HCT116 (cell line): ENCODE measurements around the gene CSF2RB. TPM values are rescaled to one million over a fixed set of nuclear protein-coding genes. Genes with fewer than 3 reads are reported as not detected.

Experiments
- ATAC-seq: fragments of 200-7000 bp; cut with Tn5 transposase; 2 replicates; pipeline ENCODE4 v1.9.1; 2020; ENCODE audit warnings: mild to moderate bottlenecking, moderate library complexity
- BruUV-seq: library from RNA; stranded (reverse); fragments of 400-500 nt; replicated peaks from 2 replicates; lab custom pipeline; 2021; lab: Mats Ljungman, UMichigan
- CTCF ChIA-PET: fragments of 300-600 bp; sonication (Branson Sonifier 250); formaldehyde crosslinking; loops from one replicate; lab custom pipeline; 2021; ENCODE audit warnings: antibody characterized with exemption; lab: Charles Lee
- POLR2A ChIA-PET: fragments of 300-600, 350-600 bp; sonication (Branson Sonifier 250); formaldehyde crosslinking; loops from one replicate; lab custom pipeline; 2021; ENCODE audit warnings: antibody characterized with exemption; lab: Charles Lee
- RAD21 ChIA-PET, 2 experiments: fragments of 300-600 bp; sonication (Branson Sonifier 250); formaldehyde crosslinking; loops; one replicate each; lab custom pipeline; 2023; ENCODE audit warnings: low total read pairs in 2 of 2; ENCODE audit not compliant: uncharacterized antibody in 2 of 2, unreplicated experiment in 2 of 2, low non-redundant PET in 1 of 2; lab: Charles Lee
- DNase-seq: peaks from one replicate; pipeline ENCODE4 v3.0.0-alpha.2; 2010; ENCODE audit warnings: low read depth, low spot score
- H2AFZ ChIP-seq: fragments of 200-600 bp; shearing (Covaris generic), sonication (generic); 2 replicates; pipeline ENCODE4 v1.6.1; 2017; ENCODE audit warnings: low read depth, mixed run types, mixed read lengths, antibody characterized with exemption, low read length; ENCODE audit not compliant: poor library complexity, severe bottlenecking
- H3K27ac ChIP-seq: 2 replicates; pipeline ENCODE4 v1.5.1; 2012; ENCODE audit warnings: low read depth, low read length
- H3K27me3 ChIP-seq: fragments of 200-600 bp; sonication (generic); 2 replicates; pipeline ENCODE4 v1.6.1; 2016; ENCODE audit warnings: mixed run types, low read length, mixed read lengths; ENCODE audit not compliant: insufficient read depth
- H3K36me3 ChIP-seq, 2 experiments: fragments of 200-500 bp in 1 of 2; fragments of 200-600 bp in 1 of 2; sonication (Bioruptor generic) in 1 of 2; sonication (generic) in 1 of 2; 2 replicates each; pipeline versions ENCODE4 v1.5.1 to v1.6.1; 2014 to 2016; ENCODE audit warnings: low read length in 2 of 2, inconsistent platforms in 1 of 2, mixed read lengths in 1 of 2, mixed run types in 1 of 2; ENCODE audit not compliant: insufficient read depth in 2 of 2, control insufficient read depth in 1 of 2
- H3K4me1 ChIP-seq, 2 experiments: fragments of 200-600 bp in 1 of 2; sonication (generic) in 1 of 2; 2 replicates each; pipeline versions ENCODE4 v1.5.1 to v1.6.1; 2012 to 2017; ENCODE audit warnings: low read length in 2 of 2, inconsistent platforms in 1 of 2, mild to moderate bottlenecking in 1 of 2, mixed read lengths in 1 of 2, mixed run types in 1 of 2, moderate library complexity in 1 of 2; ENCODE audit not compliant: insufficient read depth in 2 of 2, control insufficient read depth in 1 of 2
- H3K4me2 ChIP-seq: fragments of 200-600 bp; sonication (generic); 2 replicates; pipeline ENCODE4 v1.6.1; 2017; ENCODE audit warnings: mixed run types, low read length, mixed read lengths
- H3K4me3 ChIP-seq, 2 experiments: fragments of 200-600 bp in 1 of 2; sonication (generic) in 1 of 2; replicated peaks in 1 of 2; 2 replicates each; pipeline ENCODE4 v1.5.1; 2011 to 2016; ENCODE audit warnings: low read length in 2 of 2, control low read depth in 1 of 2, low read depth in 1 of 2, mild to moderate bottlenecking in 1 of 2, mixed read lengths in 1 of 2, mixed run types in 1 of 2
- H3K79me2 ChIP-seq: fragments of 200-600 bp; sonication (generic); 2 replicates; pipeline ENCODE4 v1.6.1; 2017; ENCODE audit warnings: mild to moderate bottlenecking, mixed run types, low read length, moderate library complexity, mixed read lengths; ENCODE audit not compliant: insufficient read depth
- H3K9ac ChIP-seq: fragments of 200-600 bp; sonication (generic); 2 replicates; pipeline ENCODE4 v1.6.1; 2016; ENCODE audit warnings: low read length, mixed read lengths
- H3K9me2 ChIP-seq: fragments of 200-600 bp; sonication (generic), shearing (Covaris generic); 2 replicates; pipeline ENCODE4 v1.6.1; 2017; ENCODE audit warnings: mixed run types, mild to moderate bottlenecking, moderate library complexity; ENCODE audit not compliant: insufficient read depth
- H3K9me3 ChIP-seq, 2 experiments: fragments of 200-500 bp in 1 of 2; fragments of 200-600 bp in 1 of 2; sonication (Bioruptor generic) in 1 of 2; sonication (generic) in 1 of 2; 2 replicates each; pipeline ENCODE4 v1.6.1; 2014 to 2017; ENCODE audit warnings: low read length in 2 of 2, mixed read lengths in 2 of 2, inconsistent platforms in 1 of 2, low read depth in 1 of 2, mild to moderate bottlenecking in 1 of 2, mixed run types in 1 of 2, moderate library complexity in 1 of 2; ENCODE audit not compliant: control insufficient read depth in 1 of 2, insufficient read depth in 1 of 2
- H4K20me1 ChIP-seq: fragments of 200-600 bp; sonication (generic), shearing (Covaris generic); 2 replicates; pipeline ENCODE4 v1.6.1; 2017; ENCODE audit warnings: mixed run types, mild to moderate bottlenecking, moderate library complexity; ENCODE audit not compliant: insufficient read depth
- ATF3 ChIP-seq: IDR thresholded peaks from 2 replicates; pipeline ENCODE4 v1.6.1; 2012
- CEBPB ChIP-seq: IDR thresholded peaks from 2 replicates; pipeline ENCODE4 v1.6.1; 2012; ENCODE audit warnings: low read depth
- CTCF ChIP-seq, 3 experiments: fragments of 200-600 bp in 1 of 3; sonication (generic) in 1 of 3; IDR thresholded peaks in 2 of 3; conservative IDR thresholded peaks in 1 of 3; 2 replicates each; pipeline ENCODE4 v1.5.1; 2012 to 2017; ENCODE audit warnings: low read depth in 2 of 3, low read length in 2 of 3, antibody characterized with exemption in 1 of 3, borderline replicate concordance in 1 of 3, control low read depth in 1 of 3, mild to moderate bottlenecking in 1 of 3, mixed read lengths in 1 of 3, mixed run types in 1 of 3, moderate library complexity in 1 of 3; ENCODE audit not compliant: insufficient read depth in 1 of 3
- EGR1 ChIP-seq: IDR thresholded peaks from 2 replicates; pipeline ENCODE4 v1.6.1; 2012; ENCODE audit warnings: low read depth
- ELF1 ChIP-seq: IDR thresholded peaks from 2 replicates; pipeline ENCODE4 v1.6.1; 2012; ENCODE audit warnings: low read depth, borderline replicate concordance
- EZH2 ChIP-seq: fragments of 200-600 bp; sonication (generic); IDR thresholded peaks from 2 replicates; pipeline ENCODE4 v1.6.1; 2017; ENCODE audit warnings: antibody characterized with exemption, mixed run types
- EZH2phosphoT487 ChIP-seq: fragments of 200-600 bp; IDR thresholded peaks from 2 replicates; pipeline ENCODE4 v1.6.1; 2018; ENCODE audit warnings: antibody characterized with exemption, borderline replicate concordance
- FOSL1 ChIP-seq: IDR thresholded peaks from 2 replicates; pipeline ENCODE4 v1.6.1; 2012; ENCODE audit warnings: low read depth
- POLR2AphosphoS5 ChIP-seq: IDR thresholded peaks from 2 replicates; pipeline ENCODE4 v1.6.1; 2011; ENCODE audit warnings: mild to moderate bottlenecking, low read depth, low read length, moderate library complexity
- RAD21 ChIP-seq: IDR thresholded peaks from 2 replicates; pipeline ENCODE4 v1.6.1; 2012; ENCODE audit warnings: low read depth, mild to moderate bottlenecking
- SP1 ChIP-seq: IDR thresholded peaks from 2 replicates; pipeline ENCODE4 v1.6.1; 2012; ENCODE audit warnings: low read depth
- SRF ChIP-seq: IDR thresholded peaks from 2 replicates; pipeline ENCODE4 v1.6.1; 2012; ENCODE audit warnings: low read depth
- TCF7L2 ChIP-seq: IDR thresholded peaks from 2 replicates; pipeline ENCODE4 v1.7.0; 2011; ENCODE audit warnings: borderline replicate concordance, inconsistent platforms; ENCODE audit not compliant: insufficient read depth, insufficient read length; ENCODE audit errors: extremely low read depth
- ZNF274 ChIP-seq: fragments of 200-500 bp; sonication (Bioruptor generic); IDR thresholded peaks from 2 replicates; pipeline ENCODE4 v1.6.1; 2014; ENCODE audit warnings: mild to moderate bottlenecking, low read depth, low read length, inconsistent platforms
- intact Hi-C: fragments of 100-400 bp; cut with micrococcal nuclease; formaldehyde crosslinking; loops from 2 replicates; pipeline ENCODE4 v1.10.0; 2022
- total RNA-seq: library from RNA; stranded (reverse); gene quantifications from one replicate; pipeline ENCODE4 v1.2.1, GENCODE V29; 2021; ENCODE audit not compliant: unreplicated experiment
- TF ChIP-seq, protein P1 (sequence below): IDR thresholded peaks from 2 replicates; pipeline ENCODE4 v1.6.1; 2012
- TF ChIP-seq, protein P2 (sequence below): IDR thresholded peaks from 2 replicates; pipeline ENCODE4 v1.6.1; 2011; ENCODE audit warnings: mild to moderate bottlenecking, low read length, moderate library complexity; ENCODE audit not compliant: insufficient replicate concordance; ENCODE audit errors: extremely low read depth

Gene CSF2RB
- total RNA-seq, 1 experiment from 2014 or later, result 0.10 TPM

DNA sequence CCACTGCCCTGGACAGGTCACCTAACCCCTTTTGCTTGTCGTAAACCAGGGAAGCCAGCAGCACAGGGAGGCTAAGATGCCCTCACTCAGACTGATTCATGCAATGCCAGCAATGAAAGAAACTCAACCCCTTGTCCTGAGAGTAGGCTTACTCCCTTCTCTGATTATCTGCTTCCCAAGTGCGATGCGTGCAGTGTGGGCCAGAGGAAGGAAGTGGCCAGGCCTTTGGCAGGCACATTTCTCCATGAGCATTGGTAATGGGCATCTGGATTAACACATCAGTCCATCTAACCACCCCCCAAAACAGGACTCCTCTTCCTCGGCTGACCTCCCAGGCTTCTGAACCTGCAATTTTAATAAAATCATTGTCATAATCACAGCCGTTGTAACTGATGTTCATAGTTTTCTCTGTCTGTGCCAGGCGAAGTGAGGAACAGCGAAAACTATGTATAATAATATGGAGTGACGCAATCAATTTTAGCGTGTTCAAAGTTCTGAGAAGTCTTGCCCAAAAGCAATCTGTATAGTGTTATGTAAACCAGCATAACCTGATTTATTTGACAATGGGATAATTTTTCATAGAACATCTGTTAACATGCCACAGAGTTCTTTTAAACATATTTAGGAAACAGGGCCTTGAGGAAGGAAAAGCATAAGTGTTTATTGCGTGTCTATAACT is 71.9 kb downstream of the CSF2RB start:
- no peaks in the 10 kb centered on the region for H3K36me3 ChIP-seq
- H3K9ac ChIP-seq, result no peak overlapping the region
- no peaks in the 10 kb centered on the region for H4K20me1 ChIP-seq
- H3K27ac ChIP-seq, result no peak overlapping the region
- ChIA-PET CTCF (no interaction called here), RAD21 (no interaction called here), POLR2A (no interaction called here)
- H3K79me2 ChIP-seq, result no peaks in the 10 kb centered on the region
- BruUV-seq, result no TSS peak
- peaks cover 6 to 11% of the 10 kb centered on the region in 2 experiments; a peak in 2 of 4 replicates for H3K9me3 ChIP-seq
- no peak overlapping the region for H2AFZ ChIP-seq
- H3K4me2 ChIP-seq, result no peak overlapping the region
- DNase-seq, result no peak
- ATAC-seq, result no peak
- intact Hi-C loops, result no loop called here
- no peaks in the 10 kb centered on the region for H3K4me1 ChIP-seq
- no peaks in the 10 kb centered on the region for H3K27me3 ChIP-seq
- H3K9me2 ChIP-seq, result no peaks in the 10 kb centered on the region
- H3K4me3 ChIP-seq, result no peak overlapping the region
- TF ChIP-seq SRF (no peak), ATF3 (no peak), POLR2AphosphoS5 (no peak), SP1 (no peak), FOSL1 (no peak), EGR1 (no peak), EZH2 (no peak)
- TF ChIP-seq, all 23 proteins: peak for 0

DNA sequence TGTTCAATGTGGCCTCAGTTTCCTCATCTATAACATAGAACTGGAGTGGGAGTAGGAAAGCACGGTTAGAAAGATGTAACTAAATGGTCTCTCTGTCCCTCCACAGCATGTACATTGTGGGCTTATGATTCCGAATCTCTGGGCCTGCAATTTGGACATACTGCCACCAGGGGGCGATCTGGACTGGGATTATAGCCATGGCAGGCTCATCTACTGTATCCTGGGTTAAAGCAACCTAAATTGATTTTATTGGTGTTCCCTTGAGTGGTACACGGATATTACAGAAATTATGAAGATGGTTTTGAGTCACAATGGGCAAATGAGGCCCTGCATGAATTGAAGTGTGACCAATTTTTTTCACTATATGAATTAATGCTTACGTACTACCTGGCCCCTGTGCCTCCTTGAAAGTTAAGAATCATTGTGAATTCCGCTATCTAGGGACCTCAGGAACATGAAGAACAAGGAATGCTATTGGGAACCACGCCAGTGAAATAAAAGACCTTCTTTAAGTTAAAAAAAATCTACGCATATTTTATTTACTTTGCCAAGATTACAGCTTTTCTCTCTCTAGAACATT is 72.9 kb downstream of the CSF2RB start:
- Histone ChIP-seq H3K9me3 (peaks cover 6 to 11% of the 10 kb centered on the region in 2 experiments; a peak in 2 of 4 replicates), H3K27me3 (no peaks in the 10 kb centered on the region), H3K9ac (no peak overlapping the region), H3K27ac (no peak overlapping the region), H3K79me2 (no peaks in the 10 kb centered on the region), H3K4me3 (no peak overlapping the region), H4K20me1 (no peaks in the 10 kb centered on the region), H3K4me2 (no peak overlapping the region), H2AFZ (no peak overlapping the region), H3K4me1 (peaks cover 0 to 5% of the 10 kb centered on the region in 2 experiments; a peak in 1 of 4 replicates), H3K9me2 (no peaks in the 10 kb centered on the region), H3K36me3 (no peaks in the 10 kb centered on the region)
- RAD21 ChIA-PET, result no interaction called here
- no TSS peak for BruUV-seq
- intact Hi-C loops, result loop anchor here (1.0 kb wide), 1 partner anchor 213 kb away; no protein-coding TSS in a partner anchor
- peak; percentile 69 for ATAC-seq
- POLR2A ChIA-PET, result no interaction called here
- no peak for DNase-seq
- CTCF ChIA-PET, result interaction anchor here (0.9 to 1.9 kb wide), 2 partner anchors 9 to 12 kb away, joined by 5 to 7 read pairs; no protein-coding TSS in a partner anchor
- peak; percentile 77 for TF ChIP-seq RAD21
- no peak for TF ChIP-seq ELF1
- TF ChIP-seq, protein P1, sequence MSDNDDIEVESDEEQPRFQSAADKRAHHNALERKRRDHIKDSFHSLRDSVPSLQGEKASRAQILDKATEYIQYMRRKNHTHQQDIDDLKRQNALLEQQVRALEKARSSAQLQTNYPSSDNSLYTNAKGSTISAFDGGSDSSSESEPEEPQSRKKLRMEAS, result no peak
- no peak for TF ChIP-seq EZH2phosphoT487
- TF ChIP-seq TCF7L2, result no peak
- peak; percentile 64 to 99 (median 94); a peak in 5 of 6 replicates for TF ChIP-seq CTCF (IDR thresholded peaks at IDR 0.05 in 2 of 3, conservative IDR thresholded peaks at IDR 0.05 in 1 of 3; ENCODE audit: borderline replicate concordance in 1 of 3, insufficient read depth in 1 of 3, low read depth in 2 of 3, low read length in 2 of 3)
- no peak for TF ChIP-seq CEBPB
- TF ChIP-seq ZNF274, result no peak
- TF ChIP-seq, protein P2, sequence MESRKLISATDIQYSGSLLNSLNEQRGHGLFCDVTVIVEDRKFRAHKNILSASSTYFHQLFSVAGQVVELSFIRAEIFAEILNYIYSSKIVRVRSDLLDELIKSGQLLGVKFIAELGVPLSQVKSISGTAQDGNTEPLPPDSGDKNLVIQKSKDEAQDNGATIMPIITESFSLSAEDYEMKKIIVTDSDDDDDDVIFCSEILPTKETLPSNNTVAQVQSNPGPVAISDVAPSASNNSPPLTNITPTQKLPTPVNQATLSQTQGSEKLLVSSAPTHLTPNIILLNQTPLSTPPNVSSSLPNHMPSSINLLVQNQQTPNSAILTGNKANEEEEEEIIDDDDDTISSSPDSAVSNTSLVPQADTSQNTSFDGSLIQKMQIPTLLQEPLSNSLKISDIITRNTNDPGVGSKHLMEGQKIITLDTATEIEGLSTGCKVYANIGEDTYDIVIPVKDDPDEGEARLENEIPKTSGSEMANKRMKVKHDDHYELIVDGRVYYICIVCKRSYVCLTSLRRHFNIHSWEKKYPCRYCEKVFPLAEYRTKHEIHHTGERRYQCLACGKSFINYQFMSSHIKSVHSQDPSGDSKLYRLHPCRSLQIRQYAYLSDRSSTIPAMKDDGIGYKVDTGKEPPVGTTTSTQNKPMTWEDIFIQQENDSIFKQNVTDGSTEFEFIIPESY, result no peak
